OCI-LY3 (cell line): ENCODE measurements around the gene MYO3A.

ENCODE experiments used
- H2AFZ ChIP-seq: fragments of 200-600, 300-600 bp; shearing (Covaris generic); 2 replicates; pipeline ENCODE4 v1.6.0; 2014; ENCODE audit warnings: antibody characterized with exemption, low read depth, low read length
- H3K27ac ChIP-seq: fragments of 200-600, 300-600 bp; sonication (generic); 2 replicates; pipeline ENCODE4 v1.5.1; 2014; ENCODE audit warnings: mild to moderate bottlenecking, low read length, moderate library complexity, mixed read lengths
- H3K27me3 ChIP-seq: fragments of 200-600, 300-600 bp; sonication (generic); 2 replicates; pipeline ENCODE4 v1.6.1; 2014; ENCODE audit warnings: low read depth, low read length, mixed read lengths
- H3K36me3 ChIP-seq: fragments of 200-600, 300-600 bp; sonication (generic); replicated peaks from 2 replicates; pipeline ENCODE3; 2014; ENCODE audit warnings: low read depth, low read length, mixed read lengths
- H3K4me1 ChIP-seq: fragments of 300-600, 200-600 bp; sonication (generic); 2 replicates; pipeline ENCODE4 v1.6.1; 2014; ENCODE audit warnings: low read length, mixed read lengths
- H3K4me2 ChIP-seq: fragments of 200-600, 300-600 bp; sonication (generic); 2 replicates; pipeline ENCODE4 v1.6.1; 2014; ENCODE audit warnings: low read length, mixed read lengths
- H3K4me3 ChIP-seq: fragments of 300-600, 200-600 bp; sonication (generic); 2 replicates; pipeline ENCODE4 v1.5.1; 2014; ENCODE audit warnings: antibody characterized with exemption, mild to moderate bottlenecking, low read length, moderate library complexity
- H3K79me2 ChIP-seq: fragments of 300-600, 200-600 bp; shearing (Covaris generic); 2 replicates; pipeline ENCODE4 v1.6.1; 2014; ENCODE audit warnings: mild to moderate bottlenecking, low read length, mixed read lengths
- H3K9ac ChIP-seq: fragments of 300-600, 200-600 bp; shearing (Covaris generic); 2 replicates; pipeline ENCODE4 v1.6.0; 2014; ENCODE audit warnings: mild to moderate bottlenecking, low read length, moderate library complexity
- H3K9me3 ChIP-seq: fragments of 200-600, 300-600 bp; shearing (Covaris generic); 2 replicates; pipeline ENCODE4 v1.6.1; 2014; ENCODE audit warnings: low read length, mixed read lengths; ENCODE audit not compliant: insufficient read depth
- H4K20me1 ChIP-seq: fragments of 200-600, 300-600 bp; sonication (generic); 2 replicates; pipeline ENCODE4 v1.6.1; 2016; ENCODE audit warnings: low read length, mixed read lengths; ENCODE audit not compliant: insufficient read depth
- EZH2phosphoT487 ChIP-seq: fragments of 200-600 bp; shearing (Covaris generic); IDR thresholded peaks from 2 replicates; pipeline ENCODE4 v1.6.1; 2018; ENCODE audit warnings: antibody characterized with exemption, mixed run types, low read depth
- TF ChIP-seq, protein P1 (sequence below): fragments of 200-600, 300-600 bp; sonication (generic); IDR thresholded peaks from 2 replicates; pipeline ENCODE4 v1.5.1; 2014; ENCODE audit warnings: antibody characterized with exemption, low read length, low read depth

MYO3A gene

DNA sequence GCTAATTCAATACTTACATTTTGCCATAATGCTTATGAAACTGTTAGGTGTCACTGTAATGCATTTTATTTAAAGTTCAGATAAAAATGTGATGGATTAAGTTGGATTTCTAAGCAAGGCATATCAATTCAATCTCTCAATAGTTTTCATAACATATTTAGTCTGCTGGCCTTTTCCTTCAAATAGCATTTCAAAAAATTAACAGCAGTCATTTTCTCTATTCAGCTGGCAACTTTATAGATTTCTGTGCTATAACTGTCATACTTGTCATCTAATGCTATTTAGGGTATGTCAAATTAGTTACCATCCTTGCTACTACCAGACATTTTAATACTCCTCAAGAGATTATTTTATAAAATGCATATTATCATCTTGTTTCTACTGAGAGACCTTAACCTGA, 286.9 kb downstream of the MYO3A start:
- Histone ChIP-seq H3K27ac (no peak overlapping the region), H4K20me1 (no peaks in the 10 kb centered on the region), H3K4me1 (no peaks in the 10 kb centered on the region), H3K9me3 (no peaks in the 10 kb centered on the region), H2AFZ (no peak overlapping the region), H3K9ac (no peak overlapping the region), H3K36me3 (no peaks in the 10 kb centered on the region), H3K27me3 (peaks cover 15% of the 10 kb centered on the region; the same call in 1 of the 2 replicates), H3K4me2 (no peak overlapping the region), H3K79me2 (no peaks in the 10 kb centered on the region), H3K4me3 (no peak overlapping the region)
- TF ChIP-seq, protein P1, sequence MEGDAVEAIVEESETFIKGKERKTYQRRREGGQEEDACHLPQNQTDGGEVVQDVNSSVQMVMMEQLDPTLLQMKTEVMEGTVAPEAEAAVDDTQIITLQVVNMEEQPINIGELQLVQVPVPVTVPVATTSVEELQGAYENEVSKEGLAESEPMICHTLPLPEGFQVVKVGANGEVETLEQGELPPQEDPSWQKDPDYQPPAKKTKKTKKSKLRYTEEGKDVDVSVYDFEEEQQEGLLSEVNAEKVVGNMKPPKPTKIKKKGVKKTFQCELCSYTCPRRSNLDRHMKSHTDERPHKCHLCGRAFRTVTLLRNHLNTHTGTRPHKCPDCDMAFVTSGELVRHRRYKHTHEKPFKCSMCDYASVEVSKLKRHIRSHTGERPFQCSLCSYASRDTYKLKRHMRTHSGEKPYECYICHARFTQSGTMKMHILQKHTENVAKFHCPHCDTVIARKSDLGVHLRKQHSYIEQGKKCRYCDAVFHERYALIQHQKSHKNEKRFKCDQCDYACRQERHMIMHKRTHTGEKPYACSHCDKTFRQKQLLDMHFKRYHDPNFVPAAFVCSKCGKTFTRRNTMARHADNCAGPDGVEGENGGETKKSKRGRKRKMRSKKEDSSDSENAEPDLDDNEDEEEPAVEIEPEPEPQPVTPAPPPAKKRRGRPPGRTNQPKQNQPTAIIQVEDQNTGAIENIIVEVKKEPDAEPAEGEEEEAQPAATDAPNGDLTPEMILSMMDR, result no peak

DNA sequence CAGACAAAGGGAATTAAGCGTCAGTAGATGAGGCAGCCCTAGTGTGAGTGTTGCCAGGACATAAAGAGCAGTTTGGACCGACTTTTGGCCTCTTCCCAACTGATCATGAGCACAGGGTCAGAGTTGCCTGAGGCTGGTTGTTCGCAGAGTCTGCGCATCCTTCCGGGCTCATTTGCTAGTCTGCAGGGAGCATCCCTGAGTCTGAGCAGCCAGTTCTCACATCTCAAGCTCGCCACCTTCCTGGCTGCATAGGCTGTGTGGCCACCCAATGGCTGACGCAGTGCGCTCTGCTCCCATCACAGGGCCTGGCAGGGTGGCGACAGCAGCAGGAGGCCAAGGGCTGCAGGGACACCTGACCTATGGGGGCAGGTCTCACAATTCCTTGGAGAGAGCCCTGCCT, 287.5 kb downstream of the MYO3A start:
- Histone ChIP-seq H3K4me3 (no peak overlapping the region), H3K27ac (no peak overlapping the region), H3K27me3 (peaks cover 19% of the 10 kb centered on the region; the same call in 1 of the 2 replicates), H3K79me2 (no peaks in the 10 kb centered on the region), H3K9ac (no peak overlapping the region), H3K9me3 (no peaks in the 10 kb centered on the region), H3K36me3 (no peaks in the 10 kb centered on the region), H2AFZ (no peak overlapping the region), H3K4me1 (no peaks in the 10 kb centered on the region), H3K4me2 (no peak overlapping the region), H4K20me1 (no peaks in the 10 kb centered on the region)
- TF ChIP-seq, protein P1, result no peak
- TF ChIP-seq EZH2phosphoT487, result no peak

DNA sequence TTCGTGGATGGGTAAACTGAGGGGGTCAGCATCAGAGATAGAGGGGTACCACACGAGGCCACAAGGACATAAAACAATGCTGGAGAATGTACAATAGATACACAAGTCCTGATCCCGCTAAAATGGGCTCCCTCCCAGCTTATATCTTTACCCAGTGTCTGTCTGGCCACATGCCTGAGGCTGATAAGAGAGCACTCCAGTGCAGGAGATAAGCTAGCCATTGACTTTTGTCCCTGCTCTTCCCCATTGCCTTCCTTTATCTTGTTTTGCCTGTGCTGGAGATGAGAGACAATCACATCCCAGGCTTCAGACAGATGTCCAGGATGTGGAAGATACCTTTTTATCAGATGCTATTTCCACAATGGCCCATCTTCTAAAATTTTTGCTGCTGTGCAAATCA, 288.5 kb downstream of the MYO3A start:
- TF ChIP-seq EZH2phosphoT487, result no peak
- TF ChIP-seq, protein P1, result no peak
- H3K4me2 ChIP-seq, result no peak overlapping the region
- no peaks in the 10 kb centered on the region for H3K9me3 ChIP-seq
- H4K20me1 ChIP-seq, result no peaks in the 10 kb centered on the region
- no peak overlapping the region for H3K9ac ChIP-seq
- no peak overlapping the region for H3K4me3 ChIP-seq
- H3K27ac ChIP-seq, result no peak overlapping the region
- no peaks in the 10 kb centered on the region for H3K36me3 ChIP-seq
- no peaks in the 10 kb centered on the region for H3K79me2 ChIP-seq
- H3K4me1 ChIP-seq, result no peaks in the 10 kb centered on the region
- no peak overlapping the region for H2AFZ ChIP-seq
- H3K27me3 ChIP-seq, result peaks cover 19% of the 10 kb centered on the region; the same call in 1 of the 2 replicates

DNA sequence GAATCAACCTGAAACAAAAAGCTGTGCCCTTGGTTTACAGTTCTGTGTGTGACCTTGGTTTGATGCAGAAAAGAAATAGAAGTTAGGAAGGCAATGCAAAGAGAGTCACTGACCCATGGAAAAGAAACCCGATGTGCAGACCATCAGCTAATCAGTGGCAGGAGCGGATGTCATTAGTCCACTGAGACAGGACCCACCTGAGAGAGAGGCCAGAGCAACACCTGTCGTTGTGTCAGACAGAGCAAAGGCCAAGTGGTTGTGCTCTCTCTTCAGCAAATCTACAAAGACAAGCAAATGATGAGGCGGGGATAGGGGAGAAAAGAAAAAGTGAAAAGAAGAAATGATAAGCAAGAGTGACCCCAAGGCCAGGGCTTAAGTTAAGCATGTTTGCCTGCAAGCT, 291.3 kb downstream of the MYO3A start:
- H3K9me3 ChIP-seq, result no peaks in the 10 kb centered on the region
- H2AFZ ChIP-seq, result no peak overlapping the region
- no peak overlapping the region for H3K27ac ChIP-seq
- no peaks in the 10 kb centered on the region for H4K20me1 ChIP-seq
- no peaks in the 10 kb centered on the region for H3K4me1 ChIP-seq
- H3K27me3 ChIP-seq, result peaks cover 19% of the 10 kb centered on the region; the same call in 1 of the 2 replicates
- H3K4me3 ChIP-seq, result no peak overlapping the region
- no peak for TF ChIP-seq EZH2phosphoT487
- TF ChIP-seq, protein P1, result no peak
- no peaks in the 10 kb centered on the region for H3K79me2 ChIP-seq
- no peak overlapping the region for H3K4me2 ChIP-seq
- no peaks in the 10 kb centered on the region for H3K36me3 ChIP-seq
- H3K9ac ChIP-seq, result no peak overlapping the region
